Liver (tissue), 9 donors: ENCODE results near the gene HOXD9. TPM values are rescaled to one million over a fixed set of nuclear protein-coding genes. Genes with fewer than 3 reads are reported as not detected.

Experiments
- DNase-seq: peaks from one replicate; pipeline ENCODE4 v3.0.0-alpha.2; 2017; ENCODE audit warnings: low spot score
- H3K27ac ChIP-seq, 2 donors: one replicate each; pipeline ENCODE4 v1.7.0; 2013; ENCODE audit warnings: inconsistent platforms in 2 of 2, low read length in 2 of 2, control low read depth in 1 of 2, low read depth in 1 of 2, mild to moderate bottlenecking in 1 of 2
- H3K27me3 ChIP-seq, 4 donors: one replicate each; pipeline versions ENCODE4 v1.6.1 to v1.7.0; 2013; ENCODE audit warnings: low read length in 3 of 4, inconsistent platforms in 1 of 4, mild to moderate bottlenecking in 1 of 4, moderate library complexity in 1 of 4; ENCODE audit not compliant: control insufficient read depth in 4 of 4, insufficient read depth in 4 of 4
- H3K36me3 ChIP-seq, 4 donors: one replicate each; pipeline versions ENCODE4 v1.6.1 to v1.7.0; 2013; ENCODE audit warnings: low read length in 3 of 4, mild to moderate bottlenecking in 3 of 4, low read depth in 1 of 4, moderate library complexity in 1 of 4; ENCODE audit not compliant: control insufficient read depth in 4 of 4, insufficient read depth in 3 of 4
- H3K4me1 ChIP-seq, 4 donors: one replicate each; pipeline versions ENCODE4 v1.6.1 to v1.7.0; 2013; ENCODE audit warnings: low read length in 3 of 4, mild to moderate bottlenecking in 3 of 4, moderate library complexity in 1 of 4; ENCODE audit not compliant: control insufficient read depth in 4 of 4, insufficient read depth in 4 of 4
- H3K4me3 ChIP-seq, 3 donors: one replicate each; pipeline versions ENCODE4 v1.6.1 to v1.7.0; 2013; ENCODE audit warnings: low read length in 3 of 3, control low read depth in 1 of 3, low read depth in 1 of 3, mild to moderate bottlenecking in 1 of 3
- H3K9ac ChIP-seq, 2 donors: one replicate each; pipeline ENCODE4 v1.7.0; 2013; ENCODE audit warnings: low read length in 2 of 2, mild to moderate bottlenecking in 2 of 2, moderate library complexity in 2 of 2, control low read depth in 1 of 2, low read depth in 1 of 2
- H3K9me3 ChIP-seq, 4 donors: one replicate each; pipeline versions ENCODE4 v1.6.1 to v1.7.0; 2013; ENCODE audit warnings: low read length in 3 of 4; ENCODE audit not compliant: control insufficient read depth in 4 of 4
- ATF3 ChIP-seq: IDR thresholded peaks from 2 replicates; pipeline ENCODE4 v1.6.1; 2016; ENCODE audit warnings: antibody characterized with exemption
- CTCF ChIP-seq: fragments of 150-350 bp; IDR thresholded peaks from 2 replicates; pipeline ENCODE4 v1.5.1; 2017; ENCODE audit warnings: improper control_type of control experiment, low read depth, low read length; ENCODE audit not compliant: missing input control
- EGR1 ChIP-seq, 2 donors: IDR thresholded peaks; 2 replicates each; pipeline ENCODE4 v1.6.1; 2016 to 2018; ENCODE audit warnings: antibody characterized with exemption in 2 of 2, low read depth in 2 of 2
- FOXA2 ChIP-seq: IDR thresholded peaks from 2 replicates; pipeline ENCODE4 v1.6.1; 2016; ENCODE audit warnings: antibody characterized with exemption
- GABPA ChIP-seq, 2 donors: IDR thresholded peaks in 1 of 2; conservative IDR thresholded peaks in 1 of 2; 2 replicates each; pipeline ENCODE4 v1.6.1; 2016; ENCODE audit warnings: antibody characterized with exemption in 2 of 2, mild to moderate bottlenecking in 1 of 2, moderate library complexity in 1 of 2
- HNF4A ChIP-seq, 2 donors: conservative IDR thresholded peaks; 2 replicates each; pipeline ENCODE4 v1.6.1; 2016; ENCODE audit warnings: antibody characterized with exemption in 2 of 2, mild to moderate bottlenecking in 2 of 2
- HNF4G ChIP-seq: IDR thresholded peaks from 2 replicates; pipeline ENCODE4 v1.6.1; 2016; ENCODE audit warnings: antibody characterized with exemption
- JUND ChIP-seq, 2 donors: IDR thresholded peaks; 2 replicates each; pipeline ENCODE4 v1.6.1; 2016; ENCODE audit warnings: antibody characterized with exemption in 2 of 2
- MAX ChIP-seq: IDR thresholded peaks from 2 replicates; pipeline ENCODE4 v1.6.1; 2016; ENCODE audit warnings: antibody characterized with exemption
- NR2F2 ChIP-seq: IDR thresholded peaks from 2 replicates; pipeline ENCODE4 v1.6.1; 2016; ENCODE audit warnings: antibody characterized with exemption
- RAD21 ChIP-seq, 2 donors: IDR thresholded peaks; 2 replicates each; pipeline ENCODE4 v1.6.1; 2016; ENCODE audit warnings: antibody characterized with exemption in 2 of 2, mild to moderate bottlenecking in 2 of 2
- REST ChIP-seq: IDR thresholded peaks from 2 replicates; pipeline ENCODE4 v1.6.1; 2016; ENCODE audit warnings: antibody characterized with exemption, mild to moderate bottlenecking
- RXRA ChIP-seq, 2 donors: IDR thresholded peaks; 2 replicates each; pipeline ENCODE4 v1.6.1; 2017 to 2018; ENCODE audit warnings: antibody characterized with exemption in 2 of 2, mild to moderate bottlenecking in 1 of 2
- SP1 ChIP-seq: IDR thresholded peaks from 2 replicates; pipeline ENCODE4 v1.6.1; 2018; ENCODE audit warnings: antibody characterized with exemption, mild to moderate bottlenecking
- YY1 ChIP-seq: IDR thresholded peaks from 2 replicates; pipeline ENCODE4 v1.6.1; 2016; ENCODE audit warnings: antibody characterized with exemption, mild to moderate bottlenecking
- ZBTB33 ChIP-seq: IDR thresholded peaks from 2 replicates; pipeline ENCODE4 v1.6.1; 2016; ENCODE audit warnings: antibody characterized with exemption
- WGBS: extraction: QIAGEN DNeasy Blood & Tissue Kit; methylation state at CpG from one replicate; pipeline ENCODE4 v1.1.7; 2013; 5-methylcytosine and 5-hydroxymethylcytosine counted together
- polyA plus RNA-seq, 2 donors: library from polyadenylated mRNA; stranded (reverse) in 1 of 2; unstranded in 1 of 2; fragments of 200-250 nt in 1 of 2; fragments of >200 nt in 1 of 2; fragmentation: Nextera tagmentation in 1 of 2; extraction: Ambion mirVana in 1 of 2; gene quantifications; one replicate each; pipeline versions ENCODE4 v1.2.1 to v1.2.3, GENCODE V29; 2013 to 2015
- total RNA-seq, 2 donors: library from RNA; depleted of rRNA; stranded (reverse); fragments of >200 nt; gene quantifications; one replicate each; pipeline ENCODE4 v1.2.3, GENCODE V29; 2014
- donor health status: healthy.
- donor health status: healthy.
- donor health status: healthy.
- donor health status: healthy.
- donor health status: healthy.

Gene HOXD9
- total and polyA plus RNA-seq, 4 donors, result 0.07 TPM; not detected in 3

- no peak for DNase-seq
- TF ChIP-seq JUND (IDR thresholded peaks at IDR 0.05) (no peak), ZBTB33 (no peak), RAD21 (IDR thresholded peaks at IDR 0.05) (no peak), HNF4G (no peak), REST (no peak), SP1 (no peak), YY1 (no peak), CTCF (no peak), MAX (no peak), GABPA (IDR thresholded peaks at IDR 0.05 in 1 of 2, conservative IDR thresholded peaks at IDR 0.05 in 1 of 2) (no peak), ATF3 (no peak), FOXA2 (no peak)
- no peaks in the 10 kb centered on the region for H3K9me3 ChIP-seq
- peaks cover 0 to 8% (median 0%) of the 10 kb centered on the region in 4 donors for H3K4me1 ChIP-seq
- H3K27ac ChIP-seq, result no peak overlapping the region
- 21% methylated on average over 6 of the region's 6 CpGs for WGBS
- H3K36me3 ChIP-seq, result no peaks in the 10 kb centered on the region
- H3K9ac ChIP-seq, result no peak overlapping the region
- no peak overlapping the region for H3K4me3 ChIP-seq
- peaks cover 0 to 29% (median 18%) of the 10 kb centered on the region in 4 donors for H3K27me3 ChIP-seq
Measured at GRCh38 chr2:176146101-176146500, 23.6 kb downstream of the HOXD9 start.

GRCh38 chr2:176146645-176147044 lies 24.1 kb downstream of the HOXD9 start:
- no peak for TF ChIP-seq EGR1 (IDR thresholded peaks at IDR 0.05; ENCODE audit: low read depth in 2 of 2)
- no peak for TF ChIP-seq CTCF
- no peak for TF ChIP-seq ATF3
- TF ChIP-seq RXRA (IDR thresholded peaks at IDR 0.05), result no peak
- no peak for TF ChIP-seq NR2F2
- no peak for TF ChIP-seq HNF4G
- no peak for TF ChIP-seq MAX
- TF ChIP-seq REST, result no peak
- no peak for TF ChIP-seq GABPA (IDR thresholded peaks at IDR 0.05 in 1 of 2, conservative IDR thresholded peaks at IDR 0.05 in 1 of 2)
- no peak for TF ChIP-seq HNF4A (conservative IDR thresholded peaks at IDR 0.05)
- peaks cover 0 to 8% (median under 1%) of the 10 kb centered on the region in 4 donors for H3K4me1 ChIP-seq
- no peak overlapping the region for H3K4me3 ChIP-seq
- H3K36me3 ChIP-seq, result no peaks in the 10 kb centered on the region
- no peak for DNase-seq
- no peaks in the 10 kb centered on the region for H3K9me3 ChIP-seq
- H3K27me3 ChIP-seq, result peaks cover 1 to 29% (median 18%) of the 10 kb centered on the region in 4 donors
- no peak overlapping the region for H3K9ac ChIP-seq
- no peak overlapping the region for H3K27ac ChIP-seq
